ENCODE measurements around the gene KAZN.

The KAZN gene

GRCh38 chr1:14871218-14871970 is 272.9 kb downstream of the KAZN start:
- Histone ChIP-seq H3K9me3 (ENCODE audit: low read length) (no peaks in the 10 kb centered on the region), H3K27ac (ENCODE audit: low read depth, low read length, poor library complexity, severe bottlenecking) (no peak overlapping the region), H3K4me2 (ENCODE audit: low read length) (no peak overlapping the region), H3K27me3 (ENCODE audit: insufficient read depth, low read length) (no peaks in the 10 kb centered on the region), H4K20me1 (ENCODE audit: insufficient read depth, low read length) (no peaks in the 10 kb centered on the region), H3K4me3 (ENCODE audit: low read depth, low read length, poor library complexity, severe bottlenecking) (no peak overlapping the region), H3K9ac (ENCODE audit: low read length) (no peak overlapping the region), H3F3A (ENCODE audit: insufficient read depth, low read length) (no peaks in the 10 kb centered on the region), H3K4me1 (ENCODE audit: insufficient read depth, low read length, severe bottlenecking) (no peaks in the 10 kb centered on the region), H3K9me2 (ENCODE audit: low read depth, low read length) (no peaks in the 10 kb centered on the region), H3K79me2 (ENCODE audit: insufficient read depth, low read length) (no peaks in the 10 kb centered on the region), H2AFZ (ENCODE audit: low read length) (no peak overlapping the region), H3K36me3 (ENCODE audit: insufficient read depth, low read length) (no peaks in the 10 kb centered on the region)
- no peak for TF ChIP-seq EZH2 (IDR thresholded peaks at IDR 0.05; ENCODE audit: borderline replicate concordance, low read length)
- no peak for TF ChIP-seq CTCF (IDR thresholded peaks at IDR 0.05; ENCODE audit: low read length)

DNA sequence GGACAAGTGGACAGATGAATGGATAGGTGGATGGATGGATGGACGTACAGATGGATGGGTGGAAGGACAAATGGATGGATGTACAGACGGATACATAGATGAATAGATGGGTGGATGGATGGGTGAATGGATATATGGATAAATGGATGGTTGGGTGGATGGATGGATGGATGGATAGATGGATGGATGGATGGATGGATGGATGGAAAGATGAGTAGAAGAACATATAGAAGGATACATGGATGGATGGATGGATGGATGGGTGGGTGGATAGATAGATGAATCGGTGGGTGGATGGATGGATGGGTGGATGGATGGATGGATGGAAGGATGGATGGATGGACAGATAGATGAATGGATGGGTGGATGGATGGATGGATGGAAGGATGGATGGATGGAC is 274.3 kb downstream of the KAZN start:
- H2AFZ ChIP-seq (ENCODE audit: low read length) = no peak overlapping the region
- no peaks in the 10 kb centered on the region for H3K9me3 ChIP-seq (ENCODE audit: low read length)
- no peak overlapping the region for H3K4me2 ChIP-seq (ENCODE audit: low read length)
- H3K36me3 ChIP-seq (ENCODE audit: insufficient read depth, low read length) = no peaks in the 10 kb centered on the region
- H3K4me1 ChIP-seq (ENCODE audit: insufficient read depth, low read length, severe bottlenecking) = no peaks in the 10 kb centered on the region
- TF ChIP-seq EZH2 (IDR thresholded peaks at IDR 0.05; ENCODE audit: borderline replicate concordance, low read length) = no peak
- TF ChIP-seq CTCF (IDR thresholded peaks at IDR 0.05; ENCODE audit: low read length) = no peak
- no peak overlapping the region for H3K27ac ChIP-seq (ENCODE audit: low read depth, low read length, poor library complexity, severe bottlenecking)
- H3K4me3 ChIP-seq (ENCODE audit: low read depth, low read length, poor library complexity, severe bottlenecking) = no peak overlapping the region
- no peak overlapping the region for H3K9ac ChIP-seq (ENCODE audit: low read length)
- no peaks in the 10 kb centered on the region for H3K9me2 ChIP-seq (ENCODE audit: low read depth, low read length)
- H3F3A ChIP-seq (ENCODE audit: insufficient read depth, low read length) = no peaks in the 10 kb centered on the region
- no peaks in the 10 kb centered on the region for H3K27me3 ChIP-seq (ENCODE audit: insufficient read depth, low read length)
- no peaks in the 10 kb centered on the region for H3K79me2 ChIP-seq (ENCODE audit: insufficient read depth, low read length)
- no peaks in the 10 kb centered on the region for H4K20me1 ChIP-seq (ENCODE audit: insufficient read depth, low read length)

DNA sequence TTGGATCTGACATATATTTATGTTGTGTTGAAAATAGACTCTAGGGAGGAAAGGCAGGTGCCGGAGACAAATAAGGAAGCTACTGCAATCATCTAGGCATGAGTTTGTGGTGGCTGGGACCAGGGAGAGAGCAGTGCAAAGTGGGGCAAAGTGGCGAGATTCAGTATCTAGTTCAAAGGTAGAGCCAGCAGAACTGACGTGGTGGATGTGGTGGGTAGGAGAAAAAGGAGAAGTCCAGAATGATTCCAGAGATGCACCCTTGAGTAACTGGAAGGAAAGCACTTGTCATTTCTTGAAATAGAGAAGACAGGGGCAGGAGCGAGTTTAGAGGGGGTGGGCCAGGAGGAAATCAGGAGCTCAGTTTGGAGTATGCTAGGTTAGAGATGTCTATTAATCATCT is 275.2 kb downstream of the KAZN start:
- Histone ChIP-seq H3K27ac (ENCODE audit: low read depth, low read length, poor library complexity, severe bottlenecking) (no peak overlapping the region), H3K9ac (ENCODE audit: low read length) (no peak overlapping the region), H4K20me1 (ENCODE audit: insufficient read depth, low read length) (no peaks in the 10 kb centered on the region), H3K9me2 (ENCODE audit: low read depth, low read length) (no peaks in the 10 kb centered on the region), H3K27me3 (ENCODE audit: insufficient read depth, low read length) (no peaks in the 10 kb centered on the region), H3K9me3 (ENCODE audit: low read length) (no peaks in the 10 kb centered on the region), H3K4me3 (ENCODE audit: low read depth, low read length, poor library complexity, severe bottlenecking) (no peak overlapping the region), H3K4me2 (ENCODE audit: low read length) (no peak overlapping the region), H3K4me1 (ENCODE audit: insufficient read depth, low read length, severe bottlenecking) (no peaks in the 10 kb centered on the region), H3F3A (ENCODE audit: insufficient read depth, low read length) (no peaks in the 10 kb centered on the region), H3K36me3 (ENCODE audit: insufficient read depth, low read length) (no peaks in the 10 kb centered on the region), H2AFZ (ENCODE audit: low read length) (no peak overlapping the region), H3K79me2 (ENCODE audit: insufficient read depth, low read length) (no peaks in the 10 kb centered on the region)
- TF ChIP-seq CTCF (IDR thresholded peaks at IDR 0.05; ENCODE audit: low read length) = no peak
- no peak for TF ChIP-seq EZH2 (IDR thresholded peaks at IDR 0.05; ENCODE audit: borderline replicate concordance, low read length)
